Thyroid gland (tissue), 4 donors: Measurements from ENCODE around the gene EPB41L5.

ENCODE experiments used
- CTCF ChIP-seq, 6 experiments: fragments of 200-600 bp in 3 of 6; fragments of 450-650 bp in 3 of 6; sonication (generic) in 3 of 6; IDR thresholded peaks; one replicate each; pipeline ENCODE4 v1.5.1; 2016 to 2019; ENCODE audit warnings: antibody characterized with exemption in 6 of 6, mild to moderate bottlenecking in 2 of 6, inconsistent platforms in 1 of 6, moderate library complexity in 1 of 6
- POLR2A ChIP-seq, 2 donors: fragments of 450-650 bp; IDR thresholded peaks; one replicate each; pipeline ENCODE4 v1.6.1; 2017; ENCODE audit warnings: antibody characterized with exemption in 2 of 2, mild to moderate bottlenecking in 2 of 2, moderate library complexity in 1 of 2

- no peak for TF ChIP-seq CTCF (IDR thresholded peaks at IDR 0.05)
- TF ChIP-seq POLR2A (IDR thresholded peaks at IDR 0.05) = no peak
Observed at GRCh38 chr2:120204417-120204816, 191.5 kb downstream of the EPB41L5 start.
